Breast epithelium (tissue), 3 donors: ENCODE measurements around the gene RXFP3. TPM values are rescaled to one million over a fixed set of nuclear protein-coding genes. Genes with fewer than 3 reads are reported as not detected.

ENCODE experiments used
- total RNA-seq, 3 donors: library from RNA; depleted of rRNA; stranded (reverse); fragments of >200 nt; gene quantifications; one replicate each; pipeline ENCODE4 v1.1.0, GENCODE V29; 2016

The RXFP3 gene
- total RNA-seq, 3 donors from 2014 or later: not detected

Other genes with a start within 250 kb of the RXFP3 start
- gene ADAMTS12, start 44.4 kb upstream of the RXFP3 start, total RNA-seq: 10 to 100 TPM in 2 of 3 donors, 1 to 10 TPM in 1; 4.4 to 17.4 (median 15.0) TPM
- not detected for gene SLC45A2, start 48.3 kb downstream of the RXFP3 start, total RNA-seq
- 10 to 100 TPM in 2 of 3 donors, 1 to 10 TPM in 1; 8.2 to 14.4 (median 13.8) TPM for gene AMACR, start 71.7 kb downstream of the RXFP3 start, total RNA-seq
- 10 to 100 TPM in 2 of 3 donors, 1 to 10 TPM in 1; 4.0 to 28.8 (median 22.2) TPM for gene C1QTNF3, start 106.8 kb downstream of the RXFP3 start, total RNA-seq